Gastroesophageal sphincter (tissue), 4 donors: Measurements from ENCODE around the gene CHN1. TPM values are rescaled to one million over a fixed set of nuclear protein-coding genes. Genes with fewer than 3 reads are reported as not detected.

Source experiments
- ATAC-seq: fragments of 150-250 bp; one replicate; pipeline ENCODE4 v1.9.1; 2016; ENCODE audit warnings: mild to moderate bottlenecking, moderate library complexity
- H3K27ac ChIP-seq, 4 donors: fragments of 200-600 bp; sonication (generic) in 3 of 4; 1 replicate in 3 of 4; 2 replicates in 1 of 4; pipeline ENCODE4 v1.5.1; 2016 to 2019
- H3K27me3 ChIP-seq: fragments of 200-600 bp; sonication (generic); one replicate; pipeline ENCODE4 v1.5.1; 2019
- H3K36me3 ChIP-seq, 2 donors: fragments of 200-600 bp; sonication (generic); one replicate each; pipeline ENCODE4 v1.5.1; 2019; ENCODE audit warnings: control low read depth in 1 of 2
- H3K4me1 ChIP-seq, 3 donors: fragments of 200-600 bp; sonication (generic); 1 replicate in 2 of 3; 2 replicates in 1 of 3; pipeline ENCODE4 v1.5.1; 2016 to 2019; ENCODE audit warnings: control low read depth in 2 of 3
- H3K4me3 ChIP-seq, 2 donors: fragments of 200-600 bp; sonication (generic); one replicate each; pipeline ENCODE4 v1.5.1; 2019; ENCODE audit warnings: mild to moderate bottlenecking in 1 of 2, moderate library complexity in 1 of 2
- H3K9me3 ChIP-seq, 3 donors: fragments of 200-600 bp; sonication (generic); one replicate each; pipeline ENCODE4 v1.5.1; 2017 to 2019; ENCODE audit warnings: control low read depth in 2 of 3
- CTCF ChIP-seq, 4 experiments: fragments of 200-600 bp in 2 of 4; fragments of 450-650 bp in 2 of 4; sonication (generic) in 1 of 4; IDR thresholded peaks; one replicate each; pipeline ENCODE4 v1.5.1; 2017 to 2019; ENCODE audit warnings: antibody characterized with exemption in 4 of 4, mild to moderate bottlenecking in 2 of 4, moderate library complexity in 2 of 4
- EP300 ChIP-seq: sonication (generic); formaldehyde crosslinking; IDR thresholded peaks from one replicate; pipeline ENCODE4 v1.6.1; 2017; ENCODE audit warnings: antibody characterized with exemption, mild to moderate bottlenecking
- POLR2A ChIP-seq, 2 donors: fragments of 450-650 bp; IDR thresholded peaks; one replicate each; pipeline ENCODE4 v1.6.1; 2017; ENCODE audit warnings: antibody characterized with exemption in 2 of 2, mild to moderate bottlenecking in 2 of 2, moderate library complexity in 1 of 2
- POLR2AphosphoS5 ChIP-seq: sonication (generic); formaldehyde crosslinking; IDR thresholded peaks from one replicate; pipeline ENCODE4 v1.6.1; 2017; ENCODE audit warnings: antibody characterized with exemption
- WGBS, 2 donors: methylation state at CpG; one replicate each; pipeline ENCODE4 v1.1.5; 2018; ENCODE audit warnings: low coverage in 1 of 2; 5-methylcytosine and 5-hydroxymethylcytosine counted together
- total RNA-seq, 4 donors: library from RNA; depleted of rRNA; stranded (reverse); fragments of >200 nt; gene quantifications; one replicate each; pipeline ENCODE4 v1.1.0, GENCODE V29; 2016

Gene CHN1
- total RNA-seq, 4 donors from 2014 or later: 13.3 to 35.8 (median 31.1) TPM

GRCh38 chr2:175039031-175039430 lies 33.9 kb upstream of the CHN1 start:
- Histone ChIP-seq H3K4me1 (no peaks in the 10 kb centered on the region), H3K27ac (no peak overlapping the region), H3K4me3 (no peak overlapping the region), H3K27me3 (no peaks in the 10 kb centered on the region), H3K9me3 (no peaks in the 10 kb centered on the region), H3K36me3 (no peaks in the 10 kb centered on the region)
- TF ChIP-seq CTCF (IDR thresholded peaks at IDR 0.05): no peak
- no peak for TF ChIP-seq EP300
- no peak for TF ChIP-seq POLR2A (IDR thresholded peaks at IDR 0.05)
- WGBS, 2 donors: 89 to 100% methylated on average over 3 of the region's 5 CpGs
- no peak for ATAC-seq

- no peak overlapping the region for H3K4me3 ChIP-seq
- no peaks in the 10 kb centered on the region for H3K4me1 ChIP-seq
- H3K27ac ChIP-seq: no peak overlapping the region
- no peak for ATAC-seq
- H3K36me3 ChIP-seq: no peaks in the 10 kb centered on the region
- TF ChIP-seq EP300: no peak
- no peak for TF ChIP-seq CTCF (IDR thresholded peaks at IDR 0.05)
- no peak for TF ChIP-seq POLR2AphosphoS5
- 84% methylated on average over 2 of the region's 2 CpGs; no CpG with 5 or more reads in 1 of the 2 donors for WGBS, 2 donors
- H3K9me3 ChIP-seq: no peaks in the 10 kb centered on the region
- H3K27me3 ChIP-seq: no peaks in the 10 kb centered on the region
These were observed 32.8 kb upstream of the CHN1 start for GRCh38 chr2:175037941-175038340.

GRCh38 chr2:175036582-175037018 lies 31.4 kb upstream of the CHN1 start:
- Histone ChIP-seq H3K36me3 (no peaks in the 10 kb centered on the region), H3K9me3 (no peaks in the 10 kb centered on the region), H3K4me1 (no peaks in the 10 kb centered on the region), H3K27ac (no peak overlapping the region), H3K4me3 (no peak overlapping the region), H3K27me3 (no peaks in the 10 kb centered on the region)
- WGBS, 2 donors: 66 to 76% methylated on average over 4 to 5 of the region's 5 CpGs
- TF ChIP-seq CTCF (IDR thresholded peaks at IDR 0.05): peak; percentile 34 to 56 (median 46)
- no peak for TF ChIP-seq EP300
- no peak for TF ChIP-seq POLR2AphosphoS5
- no peak for TF ChIP-seq POLR2A (IDR thresholded peaks at IDR 0.05)
- ATAC-seq: no peak

GRCh38 chr2:175035806-175036205 lies 30.6 kb upstream of the CHN1 start:
- Histone ChIP-seq H3K4me1 (no peaks in the 10 kb centered on the region), H3K9me3 (no peaks in the 10 kb centered on the region), H3K27me3 (no peaks in the 10 kb centered on the region), H3K4me3 (no peak overlapping the region), H3K36me3 (no peaks in the 10 kb centered on the region), H3K27ac (no peak overlapping the region)
- TF ChIP-seq POLR2A (IDR thresholded peaks at IDR 0.05): no peak
- no peak for TF ChIP-seq POLR2AphosphoS5
- no peak for TF ChIP-seq CTCF (IDR thresholded peaks at IDR 0.05)
- no peak for ATAC-seq
- 56 to 63% methylated on average over 3 of the region's 3 CpGs for WGBS, 2 donors

GRCh38 chr2:175034716-175035115 lies 29.5 kb upstream of the CHN1 start:
- Histone ChIP-seq H3K4me3 (no peak overlapping the region), H3K27me3 (no peaks in the 10 kb centered on the region), H3K36me3 (no peaks in the 10 kb centered on the region), H3K27ac (no peak overlapping the region), H3K9me3 (no peaks in the 10 kb centered on the region), H3K4me1 (no peaks in the 10 kb centered on the region)
- ATAC-seq: no peak
- TF ChIP-seq EP300: no peak
- no peak for TF ChIP-seq POLR2A (IDR thresholded peaks at IDR 0.05)
- no peak for TF ChIP-seq POLR2AphosphoS5
- TF ChIP-seq CTCF (IDR thresholded peaks at IDR 0.05): no peak
- WGBS, 2 donors: 100% methylated on average over 3 of the region's 3 CpGs; no CpG with 5 or more reads in 1 of the 2 donors
